SK-N-MC (cell line): ENCODE measurements around the gene KDM4B.
"Not testable (repeated sequence)": the region's sequence is repeated elsewhere in the genome, so short reads cannot be mapped to it uniquely, and the experiment has no call there.

Source experiments
- DNase-seq: peaks from one replicate; pipeline ENCODE4 v3.0.0-alpha.2; 2011; ENCODE audit warnings: low read depth, low spot score
- H3K27ac ChIP-seq: fragments of 200-600 bp; sonication (generic); 2 replicates; pipeline ENCODE4 v1.5.1; 2016; ENCODE audit warnings: mixed run types
- H3K36me3 ChIP-seq: fragments of 200-600 bp; sonication (generic); 2 replicates; pipeline ENCODE4 v1.6.1; 2017; ENCODE audit warnings: antibody characterized with exemption, low read length, mixed read lengths; ENCODE audit not compliant: insufficient read depth
- H3K4me3 ChIP-seq: fragments of 200-600 bp; sonication (generic); 2 replicates; pipeline ENCODE4 v1.5.1; 2016
- H3K9ac ChIP-seq: fragments of 200-600 bp; sonication (generic); 2 replicates; pipeline ENCODE4 v1.8.0; 2017; ENCODE audit warnings: mixed run types, mixed read lengths; ENCODE audit not compliant: insufficient read length
- H3K9me3 ChIP-seq: fragments of 200-600 bp; sonication (generic); 2 replicates; pipeline ENCODE4 v1.6.1; 2017; ENCODE audit warnings: low read depth, mild to moderate bottlenecking, antibody characterized with exemption, low read length, moderate library complexity, mixed read lengths
- EZH2 ChIP-seq: fragments of 200-600 bp; sonication (generic); IDR thresholded peaks from one replicate; pipeline ENCODE4 v1.6.1; 2017; ENCODE audit warnings: antibody characterized with exemption
- FOXP2 ChIP-seq: optimal IDR thresholded peaks from 2 replicates; pipeline ENCODE3; 2011; ENCODE audit warnings: mild to moderate bottlenecking, moderate library complexity; ENCODE audit not compliant: insufficient read depth; ENCODE audit errors: extremely low read length, control extremely low read depth
- POLR2AphosphoS5 ChIP-seq: IDR thresholded peaks from 2 replicates; pipeline ENCODE4 v1.6.1; 2012; ENCODE audit warnings: mild to moderate bottlenecking, low read depth, low read length, borderline replicate concordance

KDM4B gene

DNA sequence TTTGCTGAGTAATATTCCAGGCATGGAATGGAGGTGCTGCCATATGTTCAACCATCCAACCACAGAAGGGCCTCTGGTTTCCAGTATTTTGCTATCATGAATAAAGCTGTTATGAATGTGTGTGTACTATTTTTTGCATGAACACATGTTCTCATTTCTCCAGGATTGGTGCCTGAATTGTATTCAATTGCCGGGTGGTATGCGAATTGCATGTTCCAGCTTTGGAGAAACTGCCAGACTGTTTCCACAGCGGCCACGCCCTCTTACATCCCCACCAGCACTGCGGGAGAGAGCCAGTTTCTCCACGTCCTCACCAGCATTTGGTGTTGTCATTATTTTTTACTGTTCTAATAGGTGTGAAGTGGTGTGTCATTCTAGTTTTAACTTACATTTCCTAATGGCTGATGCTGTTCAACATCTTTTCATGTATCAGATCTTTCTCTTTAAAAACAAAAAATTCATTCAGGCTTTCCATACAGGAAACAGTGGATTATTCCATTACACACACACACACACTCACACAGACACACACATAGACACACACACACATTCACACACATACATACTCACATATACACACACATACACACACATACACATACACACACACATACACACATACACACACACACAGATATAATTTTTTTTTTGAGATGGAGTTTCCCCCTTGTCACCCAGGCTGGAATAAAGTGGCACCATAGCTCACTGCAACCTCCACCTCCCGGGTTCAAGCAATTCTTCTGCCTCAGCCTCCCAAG lies 217.6 kb downstream of the KDM4B start:
- Histone ChIP-seq H3K27ac (no peak overlapping the region), H3K9ac (no peak overlapping the region), H3K36me3 (no peaks in the 10 kb centered on the region), H3K4me3 (no peak overlapping the region), H3K9me3 (no peaks in the 10 kb centered on the region)
- TF ChIP-seq EZH2 = no peak
- TF ChIP-seq FOXP2 = no peak
- no peak for TF ChIP-seq POLR2AphosphoS5
- DNase-seq = no peak

DNA sequence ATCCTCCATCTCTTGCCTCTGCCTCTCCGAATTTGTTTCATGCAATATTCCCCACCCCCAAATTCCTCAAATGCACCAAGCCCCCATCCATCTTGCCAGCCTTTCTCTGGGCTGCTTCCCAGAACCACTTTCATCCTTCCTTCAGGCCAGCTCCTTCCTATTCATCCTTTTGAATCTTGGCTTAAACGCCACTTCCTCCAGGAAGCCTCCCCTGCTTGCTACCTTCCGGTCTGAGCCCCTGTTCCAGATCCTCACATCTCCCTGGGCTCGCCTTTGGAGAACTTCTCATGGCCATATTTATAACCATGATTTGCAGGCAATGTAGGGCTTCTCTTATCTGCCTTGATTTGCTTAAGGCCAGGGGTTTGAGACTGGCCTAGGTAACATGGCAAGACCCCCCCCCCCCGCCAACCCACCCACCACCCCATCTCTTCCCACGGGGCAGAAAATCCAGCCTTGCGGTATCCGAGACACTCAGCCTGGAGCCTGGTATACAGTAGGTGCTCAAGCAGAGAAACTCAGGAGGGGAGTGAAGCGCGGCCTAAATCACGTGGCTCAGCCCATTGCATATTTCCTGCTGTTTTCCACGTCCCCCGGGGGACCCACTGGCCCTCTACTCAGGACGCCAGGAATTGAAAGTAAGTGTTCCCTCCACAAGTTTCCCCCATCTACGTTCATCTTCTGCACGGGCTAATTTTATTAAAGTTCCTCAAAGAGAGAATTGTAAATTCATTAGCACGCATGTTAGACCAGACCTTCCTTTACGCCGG lies 219.8 kb downstream of the KDM4B start:
- H3K27ac ChIP-seq = no peak overlapping the region
- no peak overlapping the region for H3K9ac ChIP-seq
- no peak overlapping the region for H3K4me3 ChIP-seq
- no peaks in the 10 kb centered on the region for H3K9me3 ChIP-seq
- H3K36me3 ChIP-seq = no peaks in the 10 kb centered on the region
- no peak for TF ChIP-seq FOXP2
- TF ChIP-seq POLR2AphosphoS5 = no peak
- TF ChIP-seq EZH2 = no peak
- DNase-seq = no peak

DNA sequence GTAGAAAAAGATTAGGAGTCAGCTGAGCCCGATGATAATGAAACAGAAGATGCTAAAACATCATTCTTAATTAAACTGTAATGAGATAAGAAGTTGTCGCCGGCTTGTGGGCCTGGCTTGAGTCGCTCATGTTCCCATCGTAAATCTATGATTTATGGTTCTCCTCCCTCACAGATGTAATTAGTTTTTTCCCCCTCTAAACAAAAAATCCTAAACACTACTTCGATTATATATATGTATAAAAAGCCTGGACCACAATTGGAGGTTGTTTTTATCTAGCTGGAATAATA lies 220.3 kb downstream of the KDM4B start:
- no peak for TF ChIP-seq EZH2
- TF ChIP-seq FOXP2 = no peak
- no peak for TF ChIP-seq POLR2AphosphoS5
- H3K4me3 ChIP-seq = no peak overlapping the region
- no peak overlapping the region for H3K27ac ChIP-seq
- H3K9me3 ChIP-seq = no peaks in the 10 kb centered on the region
- no peaks in the 10 kb centered on the region for H3K36me3 ChIP-seq
- no peak overlapping the region for H3K9ac ChIP-seq
- DNase-seq = no peak

GRCh38 chr19:5191091-5191490 lies 222.2 kb downstream of the KDM4B start:
- Histone ChIP-seq H3K4me3 (no peak overlapping the region), H3K9ac (no peak overlapping the region), H3K27ac (no peak overlapping the region), H3K36me3 (no peaks in the 10 kb centered on the region), H3K9me3 (no peaks in the 10 kb centered on the region)
- DNase-seq = no peak
- TF ChIP-seq FOXP2 (no peak), EZH2 (no peak), POLR2AphosphoS5 (no peak)

DNA sequence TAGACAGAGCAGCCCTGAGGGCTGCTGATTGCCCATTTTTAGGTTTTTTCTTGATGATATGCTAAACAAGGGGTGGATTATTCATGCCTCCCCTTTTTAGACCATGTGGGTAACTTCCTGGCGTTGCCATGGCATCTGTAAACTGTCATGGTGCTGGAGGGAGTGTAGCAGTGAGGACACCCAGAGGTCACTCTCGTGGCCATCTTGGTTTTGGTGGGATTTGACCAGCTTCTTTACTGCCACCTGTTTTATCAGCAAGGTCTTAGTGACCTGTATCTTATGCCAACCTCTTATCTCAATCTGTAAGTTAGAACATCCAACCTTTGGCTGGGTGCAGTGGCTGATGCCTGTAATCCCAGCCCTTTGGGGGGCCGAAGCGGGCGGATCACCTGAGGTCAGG lies 223.7 kb downstream of the KDM4B start:
- Histone ChIP-seq H3K36me3 (no peaks in the 10 kb centered on the region), H3K27ac (no peak overlapping the region), H3K9ac (no peak overlapping the region), H3K4me3 (no peak overlapping the region), H3K9me3 (no peaks in the 10 kb centered on the region)
- DNase-seq = no peak
- TF ChIP-seq EZH2 = no peak
- no peak for TF ChIP-seq FOXP2
- TF ChIP-seq POLR2AphosphoS5 = no peak

DNA sequence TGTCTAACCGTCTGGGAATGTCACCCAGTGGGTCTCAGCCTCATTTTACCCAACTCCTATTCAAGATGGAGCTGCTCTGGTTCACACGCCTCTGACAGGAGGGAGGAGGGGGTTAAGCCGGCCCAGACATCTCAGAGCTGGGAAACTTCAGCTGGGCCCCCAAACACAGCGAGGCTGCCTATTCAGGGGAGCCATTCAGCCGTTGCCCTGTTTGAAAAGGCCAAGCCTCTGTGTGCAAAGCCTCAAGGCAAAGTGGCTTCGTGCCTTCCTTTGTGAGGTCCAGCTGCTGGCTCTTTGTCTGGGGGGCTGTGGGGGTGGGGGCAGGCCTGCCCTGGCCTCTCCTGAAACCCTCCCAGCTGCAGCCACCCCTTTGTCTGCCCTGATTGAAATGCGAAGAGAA lies 224.3 kb downstream of the KDM4B start:
- Histone ChIP-seq H3K9me3 (no peaks in the 10 kb centered on the region), H3K9ac (no peak overlapping the region), H3K36me3 (no peaks in the 10 kb centered on the region), H3K4me3 (no peak overlapping the region), H3K27ac (no peak overlapping the region)
- DNase-seq = no peak
- TF ChIP-seq FOXP2 = no peak
- TF ChIP-seq POLR2AphosphoS5 = no peak
- TF ChIP-seq EZH2 = no peak

- Histone ChIP-seq H3K9me3 (no peaks in the 10 kb centered on the region), H3K9ac (no peak overlapping the region), H3K4me3 (no peak overlapping the region), H3K27ac (no peak overlapping the region), H3K36me3 (no peaks in the 10 kb centered on the region)
- no peak for DNase-seq
- no peak for TF ChIP-seq POLR2AphosphoS5
- no peak for TF ChIP-seq FOXP2
- TF ChIP-seq EZH2 = no peak
These were observed 225.7 kb downstream of the KDM4B start for GRCh38 chr19:5194641-5195040.

DNA sequence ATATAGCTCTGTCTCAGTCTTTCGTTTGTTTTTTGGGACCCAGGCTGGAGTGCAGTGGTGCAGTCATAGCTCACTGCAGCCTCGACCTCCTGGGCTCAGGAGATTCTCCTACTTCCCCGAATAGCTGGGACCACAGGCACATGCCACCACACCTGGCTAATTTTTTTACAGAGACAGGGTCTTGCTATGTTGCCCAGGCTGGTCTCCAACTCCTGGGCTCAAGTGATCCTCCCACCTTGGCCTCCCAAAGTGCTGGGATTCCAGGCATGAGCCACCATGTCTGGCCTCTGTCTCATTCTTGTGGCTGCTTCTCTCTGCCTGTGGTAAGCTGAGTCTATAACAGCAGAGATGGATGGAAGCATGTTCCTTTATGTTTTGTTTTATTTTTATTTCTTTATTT lies 226.7 kb downstream of the KDM4B start:
- not testable (repeated sequence) for H3K27ac ChIP-seq, H3K9me3 ChIP-seq, H3K36me3 ChIP-seq, H3K9ac ChIP-seq, DNase-seq, H3K4me3 ChIP-seq

- DNase-seq = no peak
- TF ChIP-seq POLR2AphosphoS5 = no peak
- TF ChIP-seq FOXP2 = no peak
- TF ChIP-seq EZH2 = no peak
- H3K27ac ChIP-seq = no peak overlapping the region
- H3K9me3 ChIP-seq = 0 out of 2 replicates have a peak, but pooled peaks cover 4% of the 10 kb centered on the region
- no peak overlapping the region for H3K9ac ChIP-seq
- no peaks in the 10 kb centered on the region for H3K36me3 ChIP-seq
- no peak overlapping the region for H3K4me3 ChIP-seq
These were observed 227.9 kb downstream of the KDM4B start for GRCh38 chr19:5196832-5197231.
